ENCODE results near the gene DYRK3.
"Not testable (repeated sequence)": the region's sequence is repeated elsewhere in the genome, so short reads cannot be mapped to it uniquely, and the experiment has no call there.

Gene DYRK3

GRCh38 chr1:206635080-206635977 lies at the start of gene DYRK3:
TSS of gene DYRK3 (plus strand) at chr1:206635536. CDS start at chr1:206635704, 168 bp downstream.
- DNase-seq = peak; percentile 85

- no peak for DNase-seq
Measured at GRCh38 chr1:206586501-206587445, 48.6 kb upstream of the DYRK3 start.

DNA sequence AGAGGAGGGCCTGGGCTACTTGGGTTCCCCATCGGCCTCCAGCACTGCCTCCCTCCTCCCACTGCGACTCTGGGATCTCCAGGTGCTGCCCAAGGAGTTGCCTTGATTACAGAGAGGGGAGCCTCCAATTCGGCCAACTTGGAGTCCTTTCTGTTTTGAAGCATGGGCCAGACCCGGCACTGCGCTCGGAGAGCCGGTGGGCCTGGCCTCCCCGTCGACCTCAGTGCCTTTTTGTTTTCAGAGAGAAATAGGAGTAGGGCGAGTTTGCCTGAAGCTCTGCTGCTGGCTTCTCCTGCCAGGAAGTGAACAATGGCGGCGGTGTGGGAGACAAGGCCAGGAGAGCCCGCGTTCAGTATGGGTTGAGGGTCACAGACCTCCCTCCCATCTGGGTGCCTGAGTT lies 47.4 kb upstream of the DYRK3 start:
- no peak for DNase-seq

- no peak for DNase-seq
Measured at GRCh38 chr1:206588492-206588891, 46.8 kb upstream of the DYRK3 start.

- peak; percentile 48 for DNase-seq
Measured at GRCh38 chr1:206589206-206589605, 46.1 kb upstream of the DYRK3 start.

DNA sequence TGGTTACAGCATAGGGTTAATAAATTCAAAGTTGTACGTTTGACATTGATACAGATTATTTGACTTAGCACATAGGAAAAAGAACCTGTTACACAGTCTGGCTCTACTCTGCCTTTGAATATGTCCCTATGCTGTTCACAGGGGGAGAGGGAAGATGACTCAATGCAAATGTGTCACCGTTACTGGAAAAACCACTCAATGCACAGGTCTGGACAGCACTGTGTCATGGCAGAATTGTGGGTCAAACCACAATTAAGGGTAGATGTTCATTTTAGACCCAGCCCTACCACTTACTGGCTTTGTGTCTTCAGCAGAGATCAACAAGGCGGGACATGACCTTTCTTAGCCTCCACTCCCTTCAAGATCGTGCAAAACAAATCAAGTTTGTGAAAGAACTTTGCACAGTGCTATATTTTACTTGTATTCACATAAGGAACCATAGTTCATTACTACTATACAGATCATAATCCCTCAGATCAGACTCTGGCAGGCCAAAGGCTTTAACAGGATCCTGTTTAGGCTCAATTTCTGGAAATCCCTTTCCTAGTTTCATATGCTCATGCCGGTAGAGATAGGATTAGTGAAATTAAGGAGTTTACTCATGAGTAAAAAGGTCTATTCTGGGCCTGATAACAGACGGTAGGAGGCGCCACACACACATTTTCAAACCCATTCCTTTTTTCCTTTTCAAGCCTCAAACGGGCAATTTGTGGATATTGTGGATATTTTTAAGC lies 45.1 kb upstream of the DYRK3 start:
- DNase-seq = no peak

DNA sequence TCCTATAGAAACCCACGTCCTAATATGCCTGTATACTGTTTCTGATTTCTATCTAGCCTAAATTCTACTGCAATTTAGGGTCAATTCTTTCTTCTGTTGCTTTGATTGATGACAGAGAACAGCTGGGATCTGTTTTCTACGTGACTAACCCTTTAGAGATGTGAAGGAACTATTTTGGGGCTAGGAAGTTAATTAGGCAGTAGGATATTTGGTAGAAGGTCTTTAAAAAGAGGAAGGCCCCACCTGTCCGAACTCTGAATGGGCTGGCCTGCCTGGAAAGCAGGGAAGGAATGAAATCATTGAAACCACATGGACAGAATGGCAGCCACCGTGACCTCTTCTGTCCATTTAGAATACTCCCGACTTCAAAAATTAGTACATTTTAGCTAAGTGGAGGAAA lies 44.1 kb upstream of the DYRK3 start:
- DNase-seq = no peak

DNA sequence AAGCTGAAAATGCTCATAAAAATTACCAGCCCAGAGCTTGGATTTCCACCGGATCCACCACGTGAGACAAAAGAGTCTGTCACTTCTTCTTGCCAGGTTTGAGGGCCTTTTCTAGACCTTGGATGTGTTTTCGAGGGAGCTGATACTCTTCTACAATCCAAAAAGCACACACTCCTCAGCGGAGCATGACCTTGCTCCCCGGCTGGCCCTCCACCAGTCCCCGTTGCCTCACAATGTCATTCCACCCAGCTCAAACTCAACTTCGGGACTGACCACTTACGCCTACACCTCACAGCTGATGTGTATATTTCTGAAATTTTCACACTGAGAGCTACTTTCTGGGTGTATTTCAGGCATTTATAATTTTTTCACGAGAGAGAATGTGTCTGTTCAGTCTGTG lies 43.6 kb upstream of the DYRK3 start:
- DNase-seq = no peak

DNA sequence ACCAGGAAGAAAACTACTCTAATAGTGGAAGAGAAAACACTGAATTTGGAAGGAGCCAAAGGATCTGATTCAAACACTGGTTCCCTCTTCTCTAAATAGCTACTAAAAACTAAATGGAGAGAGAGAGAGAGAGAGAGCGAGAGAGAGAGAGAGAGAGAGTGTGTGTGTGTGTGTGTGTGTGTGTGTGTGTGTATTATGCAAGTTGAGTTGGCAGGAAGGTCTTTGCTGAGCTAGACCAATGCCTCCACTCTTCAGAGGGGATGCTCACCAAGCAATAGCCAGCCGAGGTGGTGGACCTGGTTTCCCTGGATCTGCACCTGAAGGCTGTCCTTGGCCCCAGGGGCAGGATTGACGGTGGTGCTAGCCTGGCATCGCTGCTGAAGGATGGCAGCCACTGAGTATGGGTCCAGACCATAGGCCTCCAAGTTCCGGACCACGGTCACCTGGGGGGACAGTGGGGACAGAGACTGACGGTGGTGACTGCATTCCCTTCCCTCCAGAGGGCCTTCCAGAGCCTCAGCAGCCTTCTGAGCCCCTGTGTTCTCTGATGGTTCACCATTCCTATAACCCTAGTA lies 41.9 kb upstream of the DYRK3 start:
- DNase-seq = no peak

DNA sequence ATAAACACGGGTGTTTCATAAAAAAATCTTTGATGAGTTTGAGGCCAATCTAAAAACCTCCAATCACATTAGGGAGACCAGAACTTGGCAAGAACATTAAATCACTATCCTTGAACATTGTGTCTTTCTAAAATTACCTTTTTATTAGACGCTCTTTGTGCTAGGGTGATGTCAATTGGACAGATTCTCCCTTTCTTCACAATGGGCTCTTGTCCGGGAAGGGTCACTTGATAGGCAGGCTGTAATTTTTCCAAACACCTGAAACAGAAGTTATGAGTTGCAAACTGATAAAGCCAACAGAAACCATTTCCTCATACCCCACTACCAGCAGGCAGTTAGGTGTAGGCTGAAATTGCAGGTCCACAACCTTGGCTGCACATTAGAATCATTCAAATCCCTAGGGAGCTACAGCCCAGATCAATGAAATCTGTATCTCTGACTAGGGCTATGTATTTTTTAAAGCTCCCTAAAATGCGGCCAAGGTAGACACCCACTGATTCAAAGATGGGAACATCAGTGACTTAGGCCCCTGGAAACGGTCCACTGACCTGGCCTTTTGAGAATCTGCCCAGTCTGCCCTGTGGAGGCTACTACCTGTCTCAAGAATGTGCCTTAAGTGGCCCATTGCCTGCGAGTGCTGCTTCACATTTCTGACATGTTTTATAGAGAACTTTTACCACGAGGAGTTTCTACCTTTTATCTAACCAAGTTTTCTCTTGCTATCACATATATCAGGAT lies 39.6 kb upstream of the DYRK3 start:
- no peak for DNase-seq

- DNase-seq = no peak
Measured at GRCh38 chr1:206596319-206596666, 39.0 kb upstream of the DYRK3 start.

DNA sequence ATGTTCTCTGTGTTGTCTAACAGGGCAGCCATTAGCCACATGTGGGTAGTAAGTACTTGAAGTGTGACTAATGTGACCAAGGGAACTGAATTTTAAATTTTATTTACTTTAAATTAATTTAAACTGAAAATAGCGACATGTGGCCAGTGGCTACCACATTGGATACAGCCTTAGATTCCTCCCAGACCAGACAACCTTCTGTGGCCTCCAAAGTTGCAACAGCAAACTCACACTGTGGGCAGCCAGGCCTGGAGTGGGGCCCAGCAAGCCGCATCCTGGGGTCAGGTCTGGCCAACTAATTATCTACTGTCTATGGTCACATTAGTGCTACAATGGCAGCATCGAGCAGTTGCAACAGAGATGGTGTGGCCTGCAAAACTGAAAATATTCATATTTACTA lies 34.8 kb upstream of the DYRK3 start:
- no peak for DNase-seq

DNA sequence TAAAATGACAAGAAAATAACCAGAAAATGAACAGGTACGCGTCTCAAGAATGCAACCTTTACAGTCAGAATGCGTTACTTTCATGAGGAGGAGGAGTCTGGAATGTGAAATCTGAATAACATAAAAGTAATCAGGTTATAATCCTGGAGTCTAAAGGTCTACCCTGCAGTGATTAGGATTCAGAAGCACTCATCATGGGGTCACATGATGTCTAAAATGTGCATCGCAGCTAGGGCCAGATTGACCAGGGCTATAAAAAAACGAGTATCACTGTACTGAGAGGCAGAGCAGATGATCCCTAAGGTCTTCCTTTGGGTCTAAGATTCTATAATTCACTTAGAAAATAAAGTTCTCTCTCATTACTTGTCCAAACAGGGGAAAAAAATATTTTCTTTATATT lies 30.5 kb upstream of the DYRK3 start:
- DNase-seq = no peak

GRCh38 chr1:206606867-206607266 lies 28.5 kb upstream of the DYRK3 start:
- DNase-seq = no peak

DNA sequence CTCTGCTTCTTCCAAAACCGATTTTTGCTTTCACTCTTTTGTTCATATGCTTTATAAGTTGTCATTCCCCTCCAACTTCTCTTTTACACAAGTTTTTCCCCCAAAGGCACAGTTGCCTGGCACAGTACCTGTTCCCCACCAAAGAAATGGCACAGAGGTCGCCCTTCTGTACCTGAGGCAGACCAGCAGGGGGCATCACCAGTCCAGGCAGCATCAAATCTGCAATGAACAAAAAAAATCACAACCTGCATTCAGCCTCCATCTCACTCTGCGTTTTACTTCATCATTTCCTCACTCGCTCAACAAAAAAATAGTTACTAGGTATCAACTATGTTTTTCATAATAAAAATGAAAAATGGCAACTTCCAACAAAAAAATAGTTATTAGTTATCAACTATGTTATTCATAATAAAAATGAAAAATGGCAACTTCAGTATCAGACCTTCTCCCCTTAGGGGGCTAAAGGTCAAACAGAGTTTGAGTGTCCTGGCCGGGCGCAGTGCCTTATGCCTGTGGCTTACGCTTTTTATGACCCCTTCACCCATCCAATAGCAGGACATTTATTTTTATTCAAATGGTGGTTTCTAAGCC lies 27.1 kb upstream of the DYRK3 start:
- DNase-seq = no peak

GRCh38 chr1:206609229-206609991 lies 25.9 kb upstream of the DYRK3 start:
- DNase-seq = no peak

- peak; percentile 72 for DNase-seq
Measured at GRCh38 chr1:206612129-206612876, 23.0 kb upstream of the DYRK3 start, which contains the start of gene EIF2D. TSS of gene EIF2D (minus strand) at chr1:206612465. CDS start at chr1:206612342, 123 bp downstream.

DNA sequence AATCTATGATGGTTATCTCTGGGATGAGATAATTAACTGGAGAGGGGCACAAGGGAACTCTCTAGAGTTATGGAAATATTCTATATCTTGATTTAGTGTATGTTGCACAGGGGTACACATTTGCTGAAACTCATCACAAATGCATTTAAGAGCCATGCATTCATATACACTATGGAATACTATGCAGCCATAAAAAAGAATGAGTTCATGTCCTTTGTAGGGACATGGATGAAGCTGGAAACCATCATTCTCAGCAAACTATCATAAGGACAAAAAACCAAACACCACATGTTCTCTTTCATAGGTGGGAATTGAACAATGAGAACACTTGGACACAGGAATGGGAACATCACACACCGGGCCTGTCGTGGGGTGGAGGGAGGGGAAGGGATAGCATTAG lies 8.9 kb upstream of the DYRK3 start:
- not testable (repeated sequence) for DNase-seq

- DNase-seq = no peak
Measured at GRCh38 chr1:206628916-206629315, 6.4 kb upstream of the DYRK3 start.

DNA sequence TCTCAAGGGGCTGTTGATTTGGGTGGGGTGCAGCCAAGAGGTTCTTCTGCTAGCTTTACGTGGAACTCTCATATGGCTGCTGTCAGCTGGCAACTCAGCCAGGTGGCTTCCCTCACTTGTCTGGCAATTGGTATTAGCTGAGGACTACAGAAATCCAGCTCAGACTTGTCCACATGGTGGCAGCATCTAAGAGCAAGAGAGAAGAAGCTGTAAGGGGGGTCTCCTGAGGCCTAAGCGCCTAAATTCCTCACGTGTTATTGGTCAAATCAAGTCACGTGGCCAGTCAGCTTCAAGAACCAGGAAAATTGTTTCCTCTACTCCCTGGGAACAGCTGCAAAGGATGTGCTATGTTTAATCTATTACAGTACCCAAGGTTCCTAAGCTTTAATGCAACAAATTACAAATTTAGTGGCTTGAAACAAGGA lies 4.2 kb upstream of the DYRK3 start:
- no peak for DNase-seq
